ENCODE data around the gene NUDT17.
"Not testable (repeated sequence)": the region's sequence is repeated elsewhere in the genome, so short reads cannot be mapped to it uniquely, and the experiment has no call there.

The NUDT17 gene

GRCh38 chr1:145845514-145846161 lies at the start of gene NUDT17:
TSS of gene NUDT17 (plus strand) at chr1:145845630. CDS start at chr1:145845641, 11 bp downstream.
- peak; percentile 41 for DNase-seq

GRCh38 chr1:145796753-145797152 lies 48.7 kb upstream of the NUDT17 start:
- DNase-seq = no peak

GRCh38 chr1:145799806-145800205 lies 45.6 kb upstream of the NUDT17 start:
- no peak for DNase-seq

- DNase-seq = no peak
Observed at GRCh38 chr1:145804235-145805045, 41.0 kb upstream of the NUDT17 start.

- DNase-seq = no peak
Observed at GRCh38 chr1:145805057-145805456, 40.4 kb upstream of the NUDT17 start.

- DNase-seq = no peak
Observed at GRCh38 chr1:145806408-145806807, 39.0 kb upstream of the NUDT17 start.

GRCh38 chr1:145806844-145807243 lies 38.6 kb upstream of the NUDT17 start:
- DNase-seq = no peak

GRCh38 chr1:145812977-145813810 lies 32.2 kb upstream of the NUDT17 start:
- not testable (repeated sequence) for DNase-seq

GRCh38 chr1:145818095-145818494 lies 27.3 kb upstream of the NUDT17 start:
- not testable (repeated sequence) for DNase-seq

GRCh38 chr1:145822779-145823331 lies 22.6 kb upstream of the NUDT17 start:
- not testable (repeated sequence) for DNase-seq

GRCh38 chr1:145823565-145824498 lies 21.6 kb upstream of the NUDT17 start, which contains the start of the genes POLR3C and RNF115:
TSS of gene POLR3C (plus strand) at chr1:145824200. CDS start at chr1:145825777, 1,577 bp downstream.
TSS of gene RNF115 (minus strand) at chr1:145824095. CDS start at chr1:145823873, 222 bp downstream.
- DNase-seq = peak; percentile 88

- no peak for DNase-seq
Observed at GRCh38 chr1:145824499-145824842, 21.0 kb upstream of the NUDT17 start.

- no peak for DNase-seq
Observed at GRCh38 chr1:145826030-145826429, 19.4 kb upstream of the NUDT17 start.

GRCh38 chr1:145827966-145828365 lies 17.5 kb upstream of the NUDT17 start:
- DNase-seq = no peak

GRCh38 chr1:145828367-145829026 lies 16.9 kb upstream of the NUDT17 start:
- no peak for DNase-seq

GRCh38 chr1:145830810-145831209 lies 14.6 kb upstream of the NUDT17 start:
- not testable (repeated sequence) for DNase-seq

GRCh38 chr1:145837656-145838055 lies 7.8 kb upstream of the NUDT17 start:
- no peak for DNase-seq

- no peak for DNase-seq
Observed at GRCh38 chr1:145843031-145843430, 2.4 kb upstream of the NUDT17 start.

GRCh38 chr1:145845144-145845513 lies 301 bp upstream of the NUDT17 start:
- DNase-seq = no peak

GRCh38 chr1:145846201-145846612 lies 777 bp downstream of the NUDT17 start:
- DNase-seq = no peak

GRCh38 chr1:145847827-145848226 lies 2.4 kb downstream of the NUDT17 start:
- no peak for DNase-seq
